Mammary epithelial cell (primary cell): ENCODE data around the gene ABCA5.

Experiments used
- CTCF ChIP-seq, 2 donors: IDR thresholded peaks in 1 of 2; conservative IDR thresholded peaks in 1 of 2; 2 replicates each; pipeline ENCODE4 v1.5.1; 2011 to 2012; ENCODE audit warnings: inconsistent platforms in 2 of 2, low read length in 2 of 2, mild to moderate bottlenecking in 2 of 2, control low read depth in 1 of 2, low read depth in 1 of 2; ENCODE audit not compliant: insufficient read depth in 1 of 2; ENCODE audit errors: extremely low read depth in 1 of 2
- EZH2 ChIP-seq: IDR thresholded peaks from 2 replicates; pipeline ENCODE4 v1.6.1; 2012; ENCODE audit warnings: low read length, inconsistent platforms, borderline replicate concordance

GRCh38 chr17:69231521-69231920 is 95.4 kb downstream of the ABCA5 start:
- TF ChIP-seq CTCF (conservative IDR thresholded peaks at IDR 0.05 in 1 of 2, IDR thresholded peaks at IDR 0.05 in 1 of 2; ENCODE audit: extremely low read depth in 1 of 2, insufficient read depth in 1 of 2, low read depth in 1 of 2, low read length in 2 of 2) (no peak), EZH2 (no peak)
